HepG2 (cell line): Measurements from ENCODE around the gene SLC25A22. TPM values are rescaled to one million over a fixed set of nuclear protein-coding genes. Genes with fewer than 3 reads are reported as not detected.

ENCODE experiments used
- FLYWCH1 ChIP-seq: sonication (generic); formaldehyde crosslinking; IDR thresholded peaks from 2 replicates; pipeline ENCODE4 v1.8.1; 2023; ENCODE audit warnings: mild to moderate bottlenecking, missing genetic modification reagents
- GPN1 ChIP-seq: sonication (generic); formaldehyde crosslinking; IDR thresholded peaks from 2 replicates; pipeline ENCODE4 v1.5.1; 2020; ENCODE audit warnings: missing genetic modification reagents, borderline replicate concordance
- HOXA7 ChIP-seq: sonication (generic); formaldehyde crosslinking; IDR thresholded peaks from 2 replicates; pipeline ENCODE4 v1.8.1; 2022; ENCODE audit warnings: mild to moderate bottlenecking, missing genetic modification reagents, moderate library complexity
- RBFOX2 ChIP-seq: fragments of 200-400 bp; formaldehyde crosslinking; IDR thresholded peaks from 2 replicates; pipeline ENCODE4 v1.6.1; 2017; ENCODE audit warnings: low read depth, mild to moderate bottlenecking, low read length
- RFX1 ChIP-seq: fragments of 450-650 bp; IDR thresholded peaks from 2 replicates; pipeline ENCODE4 v1.6.1; 2017
- SMAD9 ChIP-seq: sonication (generic); formaldehyde crosslinking; IDR thresholded peaks from 2 replicates; pipeline ENCODE4 v1.5.1; 2020; ENCODE audit warnings: mild to moderate bottlenecking, missing genetic modification reagents
- XBP1 ChIP-seq: sonication (generic); formaldehyde crosslinking; IDR thresholded peaks from 2 replicates; pipeline ENCODE4 v1.5.0; 2020; ENCODE audit warnings: missing genetic modification reagents
- ZNF24 ChIP-seq: fragments of 450-650 bp; IDR thresholded peaks from 2 replicates; pipeline ENCODE4 v1.6.1; 2017; ENCODE audit warnings: antibody characterized with exemption, mild to moderate bottlenecking
- ZNF766 ChIP-seq: sonication (generic); formaldehyde crosslinking; IDR thresholded peaks from 2 replicates; pipeline ENCODE4 v1.5.0; 2020; ENCODE audit warnings: missing genetic modification reagents, borderline replicate concordance
- ZNF883 ChIP-seq: sonication (generic); formaldehyde crosslinking; IDR thresholded peaks from 2 replicates; pipeline ENCODE4 v1.5.1; 2020; ENCODE audit warnings: mild to moderate bottlenecking, missing genetic modification reagents; ENCODE audit errors: not compliant biosample characterization
- polyA plus RNA-seq, 8 experiments: library from polyadenylated mRNA; depleted of rRNA in 3 of 8; stranded (reverse) in 7 of 8; unstranded in 1 of 8; fragments of >200 nt; fragmentation: Illumina TruSeq in 4 of 8; extraction: Trizol in 4 of 8; gene quantifications; 2 replicates each; pipeline versions ENCODE4 v1.2.1 to v1.2.3, GENCODE V29; 2011 to 2016; ENCODE audit warnings: low read depth in 4 of 8, missing spikeins in 1 of 8, mixed read lengths in 1 of 8; ENCODE audit not compliant: insufficient read depth in 1 of 8
- total RNA-seq, 5 experiments: library from RNA; depleted of rRNA; stranded (reverse); fragments of >200 nt; fragmentation: Illumina TruSeq; extraction: Trizol; gene quantifications; 2 replicates each; pipeline ENCODE4 v1.2.3, GENCODE V29; 2016; ENCODE audit warnings: low read depth in 1 of 5
- TF ChIP-seq, protein P1 (sequence below): sonication (generic); formaldehyde crosslinking; IDR thresholded peaks from 2 replicates; pipeline ENCODE4 v1.8.0; 2022; ENCODE audit warnings: mild to moderate bottlenecking, missing genetic modification reagents; ENCODE audit not compliant: insufficient replicate concordance

SLC25A22 gene
- total and polyA plus RNA-seq, 2 of the 13 experiments (the other 11 are each of a cell fraction or from before 2014, with no cell fraction given) = 12.4 to 19.2 TPM

DNA sequence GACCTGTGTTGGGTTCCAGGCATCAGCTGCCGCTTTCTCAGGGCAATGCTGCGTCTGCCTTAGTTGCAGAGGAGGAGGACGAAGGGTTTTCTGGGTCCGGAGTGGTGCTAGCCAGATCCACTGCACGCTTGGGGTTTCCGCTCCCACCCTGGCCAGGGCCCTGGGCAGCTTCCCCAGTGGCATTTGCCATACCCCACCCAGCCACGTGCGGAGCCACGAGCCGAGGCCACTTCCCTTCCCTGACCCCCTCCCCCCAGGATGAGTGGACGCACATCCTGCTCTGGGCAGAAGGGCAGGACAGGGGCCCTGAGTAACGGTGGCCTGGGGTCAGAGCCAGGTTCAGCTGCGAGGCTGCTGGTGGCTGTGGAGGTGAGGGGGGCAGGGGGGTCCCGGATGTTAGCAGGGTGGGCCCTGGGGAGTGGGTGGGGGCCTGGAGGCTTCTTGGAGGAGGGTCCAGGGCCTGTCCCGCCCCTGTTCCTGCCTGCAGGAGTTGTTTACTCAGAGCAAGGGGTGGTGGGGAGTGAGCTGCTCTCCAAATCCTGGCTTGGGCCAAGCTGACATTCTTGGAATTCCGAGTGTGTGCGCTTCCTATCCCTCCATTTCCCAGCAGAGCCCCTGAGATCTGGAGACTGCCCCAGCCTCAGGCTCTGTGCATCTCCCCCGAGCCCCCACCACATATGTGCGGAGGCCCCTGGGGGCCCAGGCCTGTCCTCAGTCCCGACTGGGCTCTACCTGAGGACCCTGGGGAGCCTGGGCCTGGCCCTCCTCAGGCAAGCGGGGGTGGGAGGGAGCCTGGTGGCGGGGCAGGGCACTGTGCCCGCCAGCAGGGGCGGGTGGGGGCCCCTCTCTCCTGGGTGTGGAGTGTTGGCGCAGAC, 46.0 kb upstream of the SLC25A22 start (continued):
- no peak for TF ChIP-seq HOXA7
- TF ChIP-seq XBP1 = no peak
- TF ChIP-seq RBFOX2 = peak; percentile 69
- 0 out of 2 replicates have a peak, but pooled peaks have one; percentile 30 for TF ChIP-seq SMAD9 (CRISPR knock-in tag)
- no peak for TF ChIP-seq ZNF883 (CRISPR knock-in tag)
- no peak for TF ChIP-seq FLYWCH1 (CRISPR knock-in tag)
- TF ChIP-seq GPN1 (CRISPR knock-in tag) = peak; percentile 47; the same call in 1 of the 2 replicates
- TF ChIP-seq ZNF24 = no peak
- TF ChIP-seq ZNF766 = no peak
- TF ChIP-seq, protein P1, sequence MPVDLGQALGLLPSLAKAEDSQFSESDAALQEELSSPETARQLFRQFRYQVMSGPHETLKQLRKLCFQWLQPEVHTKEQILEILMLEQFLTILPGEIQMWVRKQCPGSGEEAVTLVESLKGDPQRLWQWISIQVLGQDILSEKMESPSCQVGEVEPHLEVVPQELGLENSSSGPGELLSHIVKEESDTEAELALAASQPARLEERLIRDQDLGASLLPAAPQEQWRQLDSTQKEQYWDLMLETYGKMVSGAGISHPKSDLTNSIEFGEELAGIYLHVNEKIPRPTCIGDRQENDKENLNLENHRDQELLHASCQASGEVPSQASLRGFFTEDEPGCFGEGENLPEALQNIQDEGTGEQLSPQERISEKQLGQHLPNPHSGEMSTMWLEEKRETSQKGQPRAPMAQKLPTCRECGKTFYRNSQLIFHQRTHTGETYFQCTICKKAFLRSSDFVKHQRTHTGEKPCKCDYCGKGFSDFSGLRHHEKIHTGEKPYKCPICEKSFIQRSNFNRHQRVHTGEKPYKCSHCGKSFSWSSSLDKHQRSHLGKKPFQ = no peak
- no peak for TF ChIP-seq RFX1
